Left cardiac atrium (tissue), 4 donors: ENCODE data around the gene LRRC4C. TPM values are rescaled to one million over a fixed set of nuclear protein-coding genes. Genes with fewer than 3 reads are reported as not detected.

Experiments
- ATAC-seq, 2 donors: fragments of 200-7000 bp; cut with Tn5 transposase; one replicate each; pipeline ENCODE4 v1.9.1; 2020; ENCODE audit warnings: mild to moderate bottlenecking in 2 of 2, moderate library complexity in 2 of 2
- DNase-seq: peaks from one replicate; pipeline ENCODE4 v3.0.0-alpha.2; 2020
- intact Hi-C, 2 donors: fragments of 100-400 bp; cut with DNase I; formaldehyde crosslinking; loops; one replicate each; pipeline versions ENCODE4 v1.14.1 to v1.15.1; 2022 to 2023
- total RNA-seq, 2 donors: library from RNA; stranded (reverse); fragmentation: NEBNext Ultra II Directional; extraction: Animal tissue kit (Norgen Biotek cat#: 25700); gene quantifications; one replicate each; pipeline ENCODE4 v1.2.1, GENCODE V29; 2021
- donor health status: DM: no; HTN: yes; CAD: no.
- donor health status: DM: no; HTN: yes; CAD: no; lungs with severe emphysema.
- donor health status: DM: yes; HTN: yes; CAD: no.
- donor health status: Dilated cardiomyopathy.

Gene LRRC4C
- total RNA-seq, 2 donors from 2014 or later, result 1.3 to 1.6 TPM

DNA sequence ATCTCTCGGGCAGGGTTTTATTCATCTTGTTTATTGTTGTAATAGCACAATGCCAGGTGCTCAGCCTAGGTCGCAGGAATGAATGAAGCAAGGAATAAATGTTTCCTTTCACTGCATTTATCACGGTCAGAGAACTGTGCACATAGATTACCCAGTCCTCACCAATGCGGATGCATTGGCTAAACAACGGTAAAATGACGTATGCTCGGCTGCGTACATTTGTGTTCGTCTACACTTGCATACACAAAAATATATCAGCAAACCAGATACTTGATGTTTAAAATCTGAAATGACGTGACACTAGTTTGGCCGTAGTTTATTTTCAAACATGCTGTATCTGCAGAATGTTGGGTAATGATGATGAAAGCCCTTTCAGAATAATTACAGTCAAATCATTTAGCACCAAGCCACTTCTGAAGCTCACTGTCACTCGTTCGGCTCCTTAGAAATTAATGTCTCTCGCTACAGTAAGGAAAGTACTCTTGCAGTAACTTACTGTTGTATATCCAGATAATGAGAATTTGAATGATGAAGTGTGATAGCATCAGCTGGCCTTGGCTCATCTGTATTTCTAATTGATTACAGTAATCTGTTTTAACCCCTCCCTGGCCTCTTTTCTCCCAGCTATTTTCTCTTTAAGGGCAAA, 268.9 kb downstream of the LRRC4C start:
- intact Hi-C loops, result no loop called here
- DNase-seq (no peak), ATAC-seq (no peak)

DNA sequence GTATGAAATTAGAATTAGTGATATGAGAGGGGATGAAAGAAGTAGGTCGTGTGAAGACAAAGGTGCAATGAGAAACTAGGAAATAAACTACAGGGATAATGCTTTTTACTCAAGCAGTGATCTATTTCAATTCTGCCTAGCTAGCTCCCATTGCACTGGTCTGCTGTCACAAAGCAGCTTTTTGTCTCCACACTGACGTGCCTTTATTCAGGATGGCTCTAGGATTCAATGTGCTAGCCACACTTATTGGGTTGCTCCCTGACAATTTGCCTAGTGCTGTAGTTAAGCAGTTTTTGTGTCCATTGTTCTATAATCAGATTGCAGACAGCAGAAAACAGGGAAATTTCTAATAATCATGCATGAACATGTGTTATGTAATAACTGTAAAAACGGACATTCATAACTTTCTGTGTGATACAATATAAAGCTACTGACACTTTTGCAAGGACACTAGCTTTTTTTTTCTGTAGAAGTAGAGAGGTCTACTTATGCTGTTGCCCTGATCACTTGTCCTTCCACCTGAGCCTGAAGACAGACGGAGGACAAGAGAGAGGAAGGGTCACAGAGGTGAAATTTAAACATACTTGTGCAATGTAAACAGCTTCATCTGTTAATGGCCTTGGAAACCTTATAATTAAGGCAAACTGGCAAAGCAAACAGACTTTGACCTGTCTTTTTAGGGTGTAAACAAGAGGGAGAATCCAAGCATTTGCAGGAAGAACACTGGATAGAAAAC, 269.6 kb downstream of the LRRC4C start:
- intact Hi-C loops, result no loop called here
- no peak for ATAC-seq
- DNase-seq, result no peak

DNA sequence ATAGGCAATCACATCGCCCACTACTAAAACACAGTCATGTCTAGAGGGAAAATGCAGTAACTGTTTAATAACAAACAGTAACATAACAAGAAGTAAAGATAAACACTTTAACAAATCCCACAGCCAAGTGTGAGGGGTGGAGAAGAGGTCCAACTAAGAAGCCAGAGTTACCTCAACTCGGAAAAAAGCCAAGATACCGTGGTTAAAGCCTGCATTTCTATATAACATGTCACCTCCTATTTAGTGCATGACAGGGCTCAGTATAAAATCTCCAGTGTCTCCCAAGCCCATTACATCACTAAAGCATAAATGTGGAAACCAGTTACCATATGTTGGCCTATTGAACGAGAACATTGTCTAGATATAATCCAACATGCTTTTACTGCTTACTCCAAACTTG, 281.7 kb downstream of the LRRC4C start:
- intact Hi-C loops, result no loop called here
- DNase-seq (no peak), ATAC-seq (no peak)

DNA sequence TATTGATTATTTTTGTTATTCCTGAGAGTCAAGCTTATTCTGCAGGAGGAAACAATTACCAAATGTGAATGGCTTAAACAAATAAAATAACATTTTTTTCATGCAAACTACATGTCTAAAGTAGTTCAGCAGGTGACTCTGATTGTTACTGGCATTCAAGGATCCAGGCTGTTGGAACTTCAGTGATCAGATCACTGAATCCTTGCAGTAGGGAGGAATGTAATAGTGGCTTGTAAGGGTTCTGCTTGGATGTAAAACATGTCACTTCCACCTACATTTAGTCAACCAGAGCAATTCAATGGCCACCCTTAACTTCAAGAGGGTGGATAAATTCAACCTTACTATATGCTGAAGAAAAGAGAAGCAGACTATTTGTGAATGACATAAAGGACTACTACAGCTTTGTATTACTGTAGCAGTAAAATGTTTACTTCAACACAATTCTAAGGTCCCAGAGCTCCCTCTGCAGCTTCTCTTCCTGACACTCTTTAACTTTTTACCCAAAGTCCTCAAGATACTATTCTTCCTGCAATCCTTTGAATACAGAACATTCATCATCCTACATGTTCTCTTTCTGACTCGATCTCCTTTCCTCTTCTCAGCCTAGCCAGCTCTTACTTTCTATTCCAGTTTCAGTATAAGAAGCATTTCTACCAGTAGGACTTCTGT, 284.0 kb downstream of the LRRC4C start:
- DNase-seq, result no peak
- intact Hi-C loops, result no loop called here
- ATAC-seq, result no peak

DNA sequence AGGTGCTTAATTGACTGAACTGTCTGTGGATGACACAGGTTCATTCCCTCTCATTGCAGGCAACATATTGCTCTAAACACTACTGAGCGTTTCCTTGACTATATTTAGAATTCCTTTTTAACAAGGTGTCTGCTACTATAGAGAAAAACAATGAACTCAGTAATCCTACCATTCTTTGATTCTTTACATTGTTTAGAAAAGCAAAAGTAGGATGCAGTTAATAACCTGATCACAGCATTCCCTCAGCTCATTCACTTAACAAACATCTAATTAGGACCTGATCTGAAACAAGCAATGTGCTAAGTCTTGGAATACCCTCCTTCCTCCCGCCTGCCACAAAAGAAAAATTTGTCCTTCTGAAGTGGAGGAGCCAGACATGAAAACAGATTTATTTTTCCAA, 313.1 kb downstream of the LRRC4C start:
- no peak for ATAC-seq
- no peak for DNase-seq
- intact Hi-C loops, result no loop called here

DNA sequence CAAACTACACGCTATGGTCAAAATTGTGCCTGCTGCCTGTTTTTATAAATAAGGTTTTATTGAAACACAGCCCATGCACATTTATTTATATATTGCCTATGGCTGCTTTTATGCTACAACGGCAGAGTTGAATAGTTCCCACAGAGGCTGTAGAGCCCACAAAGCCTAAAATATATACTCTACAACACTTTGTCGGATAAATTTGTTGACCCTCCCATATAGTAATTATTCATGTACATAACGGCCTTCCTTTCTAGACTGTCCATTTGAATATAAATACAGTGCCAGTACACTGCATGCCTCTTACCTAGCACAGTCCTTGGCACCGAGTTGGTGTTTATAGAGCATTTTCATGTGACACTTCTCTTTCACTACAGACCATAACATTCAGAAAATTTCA, 314.0 kb downstream of the LRRC4C start:
- intact Hi-C loops, result no loop called here
- DNase-seq (no peak), ATAC-seq (no peak)

DNA sequence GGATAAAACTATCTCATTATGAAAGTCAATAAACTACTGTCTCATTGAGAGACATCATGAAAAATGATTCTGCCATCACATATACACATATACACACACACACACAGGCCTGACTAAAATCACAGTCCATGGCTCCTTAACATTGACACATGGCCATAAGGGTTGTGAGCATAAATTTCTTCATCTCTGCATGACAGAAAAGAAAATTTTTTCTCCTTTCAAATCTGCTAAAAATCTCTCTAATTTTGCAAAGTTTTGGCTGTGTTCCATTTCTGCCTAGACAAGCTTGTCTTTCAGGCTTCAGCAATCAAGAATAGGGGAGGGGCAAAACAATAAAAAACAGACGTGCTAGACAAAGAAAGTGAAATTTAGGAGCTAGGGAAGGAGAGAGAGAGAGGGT, 324.5 kb downstream of the LRRC4C start:
- ATAC-seq (no peak), DNase-seq (no peak)
- intact Hi-C loops, result no loop called here

DNA sequence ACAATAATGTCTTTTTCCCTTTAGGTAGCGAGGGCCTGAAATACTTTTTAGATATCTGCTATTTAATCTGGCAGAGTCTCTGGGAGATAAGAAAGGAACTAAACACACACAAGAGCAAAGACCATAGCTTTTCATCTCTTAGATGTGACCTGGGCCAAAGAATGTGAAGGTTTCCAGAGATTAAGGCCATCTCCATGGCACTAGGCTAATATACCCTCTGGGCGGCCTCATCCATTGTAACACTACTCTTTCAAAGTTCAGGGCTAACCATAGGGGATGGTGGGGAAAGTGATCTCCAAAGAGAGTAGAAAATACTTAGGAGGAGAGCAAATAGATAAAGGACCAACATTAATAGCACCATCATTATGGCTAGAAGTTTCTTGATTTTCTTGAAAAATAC, 326.4 kb downstream of the LRRC4C start:
- ATAC-seq (no peak), DNase-seq (no peak)
- intact Hi-C loops, result no loop called here

DNA sequence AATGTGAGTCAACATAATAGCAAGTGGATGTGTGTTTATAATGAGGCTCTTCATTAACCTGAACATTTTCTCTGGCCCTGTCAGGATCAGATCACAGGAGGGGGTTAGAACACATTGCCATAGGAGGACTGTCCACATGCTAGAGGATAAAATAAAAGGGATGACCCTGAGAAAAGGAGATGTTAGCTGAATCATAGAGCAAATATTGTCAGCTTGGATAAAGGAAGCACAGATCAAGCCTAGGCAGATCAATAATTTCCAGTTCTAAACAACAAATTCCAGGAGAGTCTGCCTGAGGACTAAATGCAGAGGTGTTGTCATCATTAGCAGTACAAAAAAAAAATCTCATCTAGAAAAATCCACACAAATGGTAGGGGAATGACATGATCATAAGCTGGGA, 337.9 kb downstream of the LRRC4C start:
- DNase-seq (no peak), ATAC-seq (no peak)
- intact Hi-C loops, result no loop called here

DNA sequence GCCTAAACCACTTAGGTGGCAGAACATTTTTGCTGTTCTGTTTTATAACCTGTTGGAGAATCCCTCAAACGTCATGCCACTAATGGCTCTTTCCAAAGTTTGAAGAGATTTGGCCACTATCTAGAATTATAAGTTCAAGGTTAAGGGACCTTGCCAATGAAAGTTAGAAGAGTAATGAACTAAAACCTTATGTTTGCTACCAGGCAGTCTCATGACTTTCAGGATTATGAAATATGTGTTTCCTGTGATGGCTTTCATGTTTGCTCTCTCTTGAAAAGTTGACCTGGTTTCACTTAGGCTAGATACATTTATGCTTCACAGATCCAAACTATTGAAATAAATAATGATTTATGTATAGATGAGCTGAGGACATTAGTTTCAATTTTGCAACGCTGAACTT, 340.0 kb downstream of the LRRC4C start:
- no peak for DNase-seq
- no peak for ATAC-seq
- intact Hi-C loops, result no loop called here

DNA sequence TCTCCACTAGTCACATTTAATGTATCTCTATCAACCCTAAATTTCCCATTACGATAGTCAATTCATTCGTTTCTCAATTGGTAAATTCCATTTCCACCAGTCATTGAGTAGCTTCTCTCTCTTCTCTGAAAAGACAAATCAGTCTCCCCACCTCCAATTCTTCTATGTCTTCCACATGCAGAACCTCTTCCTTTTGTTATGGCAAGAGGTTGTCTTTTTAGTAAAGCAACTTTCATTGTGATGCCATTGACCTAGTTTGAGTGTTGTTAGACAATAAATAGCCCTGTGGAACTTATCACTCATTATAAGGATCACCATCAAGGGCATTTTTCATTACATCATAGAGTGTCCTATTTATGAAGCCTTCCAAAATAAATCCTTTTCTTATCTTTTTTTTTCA, 340.9 kb downstream of the LRRC4C start:
- no peak for ATAC-seq
- intact Hi-C loops, result no loop called here
- DNase-seq, result no peak

DNA sequence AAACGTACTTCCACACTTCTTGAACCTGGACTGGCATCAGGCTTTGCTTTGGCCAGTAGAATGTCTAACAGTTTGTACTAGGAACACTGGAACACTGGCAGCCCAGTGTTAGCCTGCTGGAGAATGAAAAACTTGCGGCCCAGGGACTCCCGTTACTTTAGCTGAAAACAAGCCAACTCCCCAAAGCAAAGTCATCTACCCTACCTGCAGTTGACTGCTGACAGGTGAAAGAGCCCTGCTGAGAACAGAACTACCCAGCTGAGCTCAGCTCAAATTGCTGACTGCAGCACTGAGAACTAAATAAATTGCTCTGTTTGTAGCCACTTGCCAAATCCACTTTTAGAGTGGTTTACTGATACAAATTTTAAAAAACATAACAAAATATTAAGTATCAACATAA, 342.5 kb downstream of the LRRC4C start:
- ATAC-seq (no peak), DNase-seq (no peak)
- intact Hi-C loops, result no loop called here

DNA sequence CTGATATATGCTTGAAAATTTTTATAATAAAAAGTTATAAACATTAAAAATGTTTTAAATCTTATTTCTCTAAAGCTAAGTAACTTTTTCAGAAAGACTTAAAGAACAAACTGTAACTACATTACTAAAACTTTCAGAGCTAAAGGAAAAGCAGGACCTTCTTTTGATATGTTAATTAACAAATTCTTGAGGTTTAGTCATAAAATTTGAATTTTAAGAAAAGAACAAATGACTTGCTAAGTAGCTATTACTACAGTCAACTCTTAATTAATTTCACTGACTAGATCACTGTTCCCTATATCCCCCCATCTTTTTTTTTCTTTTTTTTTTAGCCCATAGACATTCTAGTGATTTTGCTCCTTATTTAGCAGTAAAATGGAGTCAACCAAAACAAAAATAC, 344.4 kb downstream of the LRRC4C start:
- intact Hi-C loops, result no loop called here
- no peak for DNase-seq
- ATAC-seq, result no peak

DNA sequence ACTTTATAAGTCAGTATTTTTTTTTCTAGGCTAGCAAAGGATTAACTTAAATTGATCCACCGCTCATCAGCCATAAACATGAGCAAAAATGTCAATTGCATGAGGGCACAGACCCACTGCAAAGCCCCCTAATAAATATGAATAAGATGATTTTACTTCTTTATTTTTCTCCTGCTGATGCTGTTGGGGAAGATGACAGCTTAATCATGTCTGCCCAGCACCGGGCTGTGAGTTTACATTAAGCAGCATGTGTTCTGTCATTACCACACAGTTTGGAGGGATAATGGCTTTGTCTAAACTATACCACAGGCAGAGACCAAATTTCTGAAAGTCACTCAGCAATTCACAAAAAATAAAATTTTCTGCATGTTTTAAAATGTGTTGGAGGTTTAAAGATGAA, 346.3 kb downstream of the LRRC4C start:
- ATAC-seq (no peak), DNase-seq (no peak)
- intact Hi-C loops, result no loop called here

DNA sequence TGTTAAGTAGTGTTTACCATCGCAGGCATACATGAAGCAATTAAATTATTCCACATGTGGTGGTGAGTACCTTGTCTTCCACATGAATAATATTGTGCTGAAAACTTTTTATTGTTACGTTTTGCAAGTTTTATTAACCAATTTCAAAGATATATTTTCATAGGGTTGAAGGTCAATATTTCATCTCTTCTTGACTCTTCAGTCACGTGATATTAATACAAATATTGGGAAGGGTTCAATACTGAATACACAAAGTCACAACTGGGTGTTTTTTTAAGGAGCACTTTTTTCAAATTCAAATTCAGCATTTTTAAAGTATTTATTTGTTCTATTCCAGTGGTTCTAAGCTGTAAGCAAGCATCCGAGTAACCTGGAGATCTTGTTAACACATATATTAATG, 348.9 kb downstream of the LRRC4C start:
- intact Hi-C loops, result no loop called here
- DNase-seq, result no peak
- ATAC-seq, result no peak

DNA sequence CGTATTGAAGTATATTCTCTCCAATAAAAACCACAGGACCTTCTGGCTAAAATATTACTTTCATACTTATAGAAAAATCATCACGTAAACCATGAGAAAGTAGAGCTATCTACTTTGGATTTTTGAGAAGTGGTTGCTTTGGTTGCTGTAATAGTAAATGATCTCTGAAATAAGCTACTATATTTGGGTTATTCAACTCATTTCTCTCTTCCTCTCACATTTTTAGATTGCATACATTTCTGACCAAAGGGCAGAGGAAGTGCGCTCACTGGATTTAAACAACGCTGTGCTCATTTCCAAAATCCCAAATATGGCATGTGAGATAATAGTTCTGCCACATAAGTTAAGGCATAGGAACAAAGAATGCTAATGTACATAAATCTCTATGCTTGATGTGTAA, 357.0 kb downstream of the LRRC4C start:
- ATAC-seq (no peak), DNase-seq (no peak)
- intact Hi-C loops, result no loop called here

DNA sequence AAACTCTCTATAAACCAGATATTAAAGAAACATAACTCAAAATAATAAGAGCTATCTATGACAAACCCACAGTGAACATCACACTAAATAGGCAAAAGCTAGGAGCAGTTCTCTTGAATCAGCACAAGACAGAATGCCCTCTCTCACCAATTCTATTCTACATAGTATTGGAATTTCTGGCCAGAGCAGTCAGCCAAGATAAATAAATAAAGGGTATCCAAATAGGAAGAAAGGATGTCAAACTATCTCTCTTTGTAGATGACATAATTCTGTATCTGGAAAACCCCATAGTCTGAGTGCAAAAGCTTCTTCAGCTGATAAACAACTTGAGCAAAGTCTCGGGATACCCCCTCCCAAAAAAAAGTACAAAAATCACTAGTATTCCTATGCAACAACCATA, 359.8 kb downstream of the LRRC4C start:
- DNase-seq, result no peak
- intact Hi-C loops, result no loop called here
- no peak for ATAC-seq

DNA sequence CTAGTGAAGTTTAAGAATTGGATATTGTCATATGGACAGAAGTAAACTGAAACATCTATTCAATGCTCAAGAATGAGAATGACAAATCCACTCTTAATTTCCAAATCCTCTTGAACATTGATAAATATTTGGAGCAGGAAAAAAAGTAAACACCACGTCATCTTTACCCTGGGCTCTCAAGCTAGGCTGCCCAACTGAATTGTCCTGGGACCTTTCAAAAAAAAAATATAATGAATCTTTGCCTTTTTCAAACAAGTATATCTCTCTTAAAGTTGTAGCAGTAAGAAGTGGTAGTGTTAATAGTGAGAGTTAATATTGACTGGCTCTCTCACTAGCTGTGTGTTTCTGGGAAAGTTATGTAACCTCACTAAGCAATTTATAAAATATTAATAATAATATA, 374.3 kb downstream of the LRRC4C start:
- no peak for ATAC-seq
- DNase-seq, result no peak
- intact Hi-C loops, result no loop called here

DNA sequence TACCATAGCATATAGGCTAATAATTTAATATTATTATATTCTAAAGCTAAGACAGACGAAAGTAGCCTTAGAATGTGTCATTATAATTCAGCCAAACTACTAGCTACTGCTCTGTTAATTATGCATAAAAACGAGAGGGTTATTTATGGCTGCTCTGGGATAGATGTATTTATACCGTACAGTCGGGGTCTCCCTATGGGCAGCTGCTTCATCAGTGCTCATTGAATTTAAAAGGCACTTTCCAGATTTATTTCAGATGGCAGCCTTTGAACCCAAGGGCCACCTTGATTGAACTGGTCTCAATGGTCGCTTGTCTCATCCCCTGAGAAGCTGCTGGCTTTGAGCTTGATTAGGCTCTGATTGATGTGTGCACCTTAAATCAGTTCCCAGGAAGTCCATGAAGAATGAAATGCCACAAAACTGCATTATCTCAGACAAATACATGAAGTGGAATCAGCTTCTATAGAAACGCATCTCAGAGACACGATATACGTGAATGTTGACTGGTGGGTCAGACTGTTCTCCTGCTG, 377.6 kb downstream of the LRRC4C start:
- intact Hi-C loops, result no loop called here
- no peak for DNase-seq
- ATAC-seq, result no peak

DNA sequence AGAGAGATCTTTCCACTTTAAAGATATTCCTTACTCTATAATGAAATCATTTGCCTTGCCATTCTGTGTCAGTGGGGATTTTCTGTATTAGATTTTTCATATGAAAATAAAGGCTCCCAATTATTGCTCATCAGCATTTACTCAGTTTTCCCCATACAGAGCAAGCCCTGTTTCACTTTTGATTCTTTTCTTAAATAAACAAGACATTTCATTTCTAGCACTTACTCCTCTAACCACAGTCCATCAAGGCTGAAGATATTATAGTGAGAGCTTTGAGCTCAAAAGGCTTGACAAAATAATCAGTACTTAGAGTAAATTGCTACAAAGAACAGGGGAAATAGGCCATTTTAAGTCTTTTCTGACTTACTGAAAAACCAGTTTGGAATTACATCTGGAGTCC, 385.1 kb downstream of the LRRC4C start:
- DNase-seq (no peak), ATAC-seq (no peak)
- intact Hi-C loops, result no loop called here

DNA sequence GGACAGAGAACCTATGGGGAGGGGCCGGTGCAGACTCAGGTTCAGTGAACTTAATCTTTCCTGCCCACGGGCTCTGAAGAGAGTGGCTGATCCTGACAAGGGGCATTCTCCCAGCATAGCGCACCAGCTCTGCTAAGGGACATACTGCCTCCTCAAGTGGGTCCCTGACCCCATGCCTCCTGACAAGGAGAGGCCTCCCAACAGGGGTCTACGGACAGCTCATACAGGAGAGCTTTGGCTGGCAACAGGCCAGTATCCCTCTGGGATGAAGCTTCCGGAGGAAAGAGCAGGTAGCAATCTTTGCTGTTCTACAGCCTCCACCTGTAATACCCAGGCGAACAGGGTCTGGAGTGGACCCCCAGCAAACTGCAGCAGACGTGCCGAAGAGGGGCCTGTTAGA, 394.0 kb downstream of the LRRC4C start:
- intact Hi-C loops, result no loop called here
- no peak for ATAC-seq
- no peak for DNase-seq
